Erythroblast (primary cell): ENCODE results near the gene CACNA1C.

Experiments
- GATA1 ChIP-seq: IDR thresholded peaks from 2 replicates; pipeline ENCODE4 v1.6.1; 2011; ENCODE audit warnings: low read depth, mild to moderate bottlenecking, control low read depth, low read length, moderate library complexity
- POLR2A ChIP-seq: IDR thresholded peaks from 2 replicates; pipeline ENCODE4 v1.6.1; 2011; ENCODE audit warnings: mild to moderate bottlenecking, low read length

- TF ChIP-seq POLR2A (no peak), GATA1 (no peak)
Measured at GRCh38 chr12:2682296-2683251, 629.8 kb downstream of the CACNA1C start.
